DMS 273 (cell line): ENCODE data around the gene CMTM8.
"Not testable (repeated sequence)": the region's sequence is repeated elsewhere in the genome, so short reads cannot be mapped to it uniquely, and the experiment has no call there.

ENCODE experiments used
- DNase-seq: peaks from one replicate; lab custom pipeline; 2025; ENCODE audit not compliant: unreplicated experiment; lab: John Stamatoyannopoulos, UW

Gene CMTM8

DNA sequence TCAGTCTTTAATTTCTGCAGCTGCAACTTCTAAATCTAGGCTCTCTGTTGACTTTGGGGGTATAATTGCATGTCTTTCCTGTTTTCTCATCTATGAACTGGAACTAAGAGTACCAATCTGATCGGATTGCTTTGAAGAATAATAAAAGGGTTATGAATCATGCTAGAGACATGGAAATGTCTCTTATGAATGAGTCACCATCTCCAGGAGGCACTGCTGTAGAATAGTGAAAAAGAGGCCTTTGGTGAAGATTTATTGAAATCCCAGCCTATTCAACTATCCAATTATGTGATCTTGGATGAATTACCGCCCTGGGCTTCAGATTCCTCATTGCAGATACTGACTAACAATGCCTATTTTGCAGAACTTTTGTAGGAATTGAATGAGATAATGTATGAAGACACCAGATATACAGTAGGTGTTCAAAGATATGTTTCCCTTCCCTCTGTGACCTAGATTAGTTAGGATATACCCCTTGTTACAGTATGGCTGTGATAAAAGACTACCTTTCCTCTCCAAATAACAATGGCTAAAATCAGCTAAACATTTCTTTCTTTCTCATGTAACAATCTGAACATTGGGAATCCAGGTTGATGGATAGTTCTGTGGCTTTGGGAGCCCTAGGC is 11.5 kb upstream of the CMTM8 start:
- DNase-seq, result no peak

DNA sequence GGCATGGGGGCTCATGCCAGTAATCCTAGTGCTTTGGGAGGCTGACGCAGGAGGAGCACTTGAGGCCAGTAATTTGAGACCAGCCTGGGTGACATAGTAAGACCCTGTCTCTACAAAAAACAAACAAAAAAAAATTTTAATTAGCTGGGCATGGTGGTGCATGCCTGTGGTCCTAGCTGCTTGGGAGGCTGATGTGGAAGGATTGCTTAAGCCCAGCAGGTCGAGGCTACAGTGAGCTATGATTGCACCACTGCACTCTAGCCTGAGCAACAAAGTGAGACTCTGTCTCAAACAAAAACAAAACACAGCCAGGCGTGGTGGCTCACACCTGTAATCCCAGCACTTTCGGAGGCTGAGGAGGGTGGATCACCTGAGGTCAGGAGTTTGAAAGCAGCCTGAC is 9.7 kb upstream of the CMTM8 start:
- not testable (repeated sequence) for DNase-seq

DNA sequence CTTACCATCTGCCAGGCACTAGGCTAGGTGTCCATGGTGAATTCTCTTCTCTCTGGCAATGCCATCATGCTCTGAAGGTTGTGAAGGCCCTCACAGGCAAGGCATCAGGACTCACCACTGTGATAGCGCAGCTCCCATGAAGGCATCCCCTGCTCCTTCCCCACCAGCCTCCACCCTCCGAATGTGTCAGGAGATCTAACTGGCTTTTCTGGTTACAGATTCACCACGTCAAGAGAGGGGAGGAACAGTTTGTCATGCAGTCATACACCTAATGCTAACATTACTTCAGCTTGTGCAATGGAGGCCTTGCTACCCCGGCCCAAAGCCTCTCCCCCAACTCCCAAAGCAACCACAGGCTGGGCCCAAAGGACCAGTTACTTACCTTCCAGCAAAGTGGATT is 8.9 kb upstream of the CMTM8 start:
- DNase-seq, result no peak

DNA sequence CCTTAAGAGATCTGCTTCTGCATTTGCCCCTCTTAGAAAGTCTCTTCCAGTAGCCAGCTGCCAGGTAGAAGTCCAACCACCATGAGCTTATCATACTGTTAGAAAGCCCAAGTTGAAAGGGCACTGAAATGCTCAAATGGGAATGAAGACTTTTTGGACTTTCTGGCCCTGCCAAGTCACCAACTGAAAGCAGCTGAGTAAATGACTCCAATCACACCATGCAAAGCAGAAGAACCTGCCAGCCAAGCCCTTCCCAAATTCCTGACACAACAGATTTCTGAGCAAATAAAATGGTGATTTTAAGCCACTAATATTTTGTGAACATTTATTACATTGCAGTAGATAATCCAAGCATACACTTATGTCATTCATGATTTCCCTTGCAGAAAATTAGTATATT is 2.1 kb upstream of the CMTM8 start:
- no peak for DNase-seq

DNA sequence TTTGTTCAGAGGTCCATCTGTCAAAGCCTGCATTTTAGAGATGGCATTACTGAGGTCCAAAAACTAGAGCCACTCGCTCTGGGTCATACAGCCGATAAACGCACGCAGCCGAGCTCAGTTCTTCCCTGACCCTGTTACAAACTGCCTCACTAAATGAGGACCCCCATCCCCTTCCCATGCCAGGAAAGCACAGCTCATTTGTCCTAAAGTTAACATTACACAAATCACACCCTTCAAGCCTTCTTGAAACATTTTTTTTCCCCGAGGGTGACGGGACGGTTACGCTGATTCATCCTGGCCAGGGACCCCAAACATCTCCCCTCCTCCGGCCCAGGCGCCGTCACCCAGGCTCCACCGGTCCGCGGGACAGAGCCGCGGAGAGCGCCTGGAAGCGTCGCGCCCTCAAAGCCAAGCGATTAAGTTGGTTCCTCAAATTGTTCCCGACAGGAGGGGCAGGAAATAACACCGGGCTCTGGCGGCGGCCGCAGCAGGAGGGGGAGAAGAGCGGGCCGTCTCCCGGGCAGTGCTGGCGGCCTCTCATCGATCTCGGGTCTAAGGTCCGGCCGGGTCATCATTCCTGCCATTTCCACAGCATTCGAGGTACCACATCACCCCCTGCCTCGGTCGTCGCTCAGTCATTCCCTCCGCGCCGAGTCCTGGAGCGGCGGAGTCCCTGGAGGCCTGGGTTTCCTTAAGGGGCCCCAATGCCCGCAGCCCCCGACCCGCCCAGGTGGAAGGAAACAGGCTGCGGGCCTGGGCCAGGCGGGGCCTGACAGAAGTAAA is 619 bp upstream of the CMTM8 start:
- DNase-seq, result peak; percentile 35

DNA sequence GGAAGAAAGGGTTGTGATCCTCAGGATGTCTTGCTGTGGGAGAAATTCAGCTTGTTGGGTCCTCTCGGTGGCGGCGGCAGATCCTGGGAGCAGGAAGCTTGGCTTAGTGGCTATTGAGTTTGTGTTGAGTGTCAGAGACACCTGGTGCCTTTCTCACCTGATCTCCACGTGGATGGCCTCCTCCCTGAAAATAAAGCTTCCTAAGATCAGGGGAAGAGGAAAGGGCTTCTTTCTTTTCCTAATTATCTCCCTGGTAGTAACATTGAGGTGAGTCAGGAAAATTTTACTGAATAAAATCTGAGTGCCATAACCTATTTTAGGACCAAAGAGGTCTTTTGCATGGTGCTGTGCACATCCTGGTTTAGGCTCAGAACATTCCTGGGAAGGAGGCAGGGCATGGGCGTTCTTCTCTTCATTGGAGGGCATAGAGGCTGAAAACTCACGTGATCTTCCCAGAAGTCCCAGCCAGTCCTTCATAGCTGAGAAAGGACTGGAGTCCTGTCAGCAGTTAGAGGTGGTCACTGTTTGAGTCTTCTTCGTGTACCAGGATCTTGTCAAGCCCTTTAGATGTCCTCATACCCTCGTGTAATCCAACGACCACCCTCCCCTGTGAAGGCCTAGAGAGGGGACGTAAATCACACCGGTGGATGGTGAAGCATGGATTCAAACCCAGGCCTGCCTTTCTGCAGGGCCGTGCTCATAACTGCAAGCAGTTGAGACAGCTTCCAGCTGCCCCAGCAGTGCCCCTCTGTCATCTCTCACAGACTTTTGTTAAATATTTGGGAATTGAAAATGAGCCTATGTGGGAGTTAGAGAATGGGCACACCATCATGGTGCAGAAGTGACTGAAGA is 1.1 kb downstream of the CMTM8 start:
- peak; percentile 30 for DNase-seq

DNA sequence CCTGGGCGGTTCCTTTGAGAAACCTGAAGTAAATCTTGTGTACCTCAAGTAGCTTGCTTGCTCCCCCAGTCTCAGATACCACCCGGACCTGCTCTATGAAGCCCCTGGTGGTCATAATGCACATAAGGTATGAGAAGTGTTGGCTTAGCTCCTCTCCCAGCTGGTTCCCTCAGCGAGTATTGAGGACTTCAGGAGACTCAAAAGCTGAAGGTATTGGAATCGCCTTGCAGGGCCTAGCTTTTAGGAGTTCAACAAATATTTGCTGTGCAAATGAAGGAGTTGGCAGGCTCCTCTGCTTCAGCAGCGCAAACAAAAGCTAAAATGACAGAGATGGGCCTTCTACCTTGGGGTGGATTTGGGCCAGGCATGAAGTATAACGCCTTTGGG is 1.7 kb downstream of the CMTM8 start:
- peak; percentile 77 for DNase-seq

DNA sequence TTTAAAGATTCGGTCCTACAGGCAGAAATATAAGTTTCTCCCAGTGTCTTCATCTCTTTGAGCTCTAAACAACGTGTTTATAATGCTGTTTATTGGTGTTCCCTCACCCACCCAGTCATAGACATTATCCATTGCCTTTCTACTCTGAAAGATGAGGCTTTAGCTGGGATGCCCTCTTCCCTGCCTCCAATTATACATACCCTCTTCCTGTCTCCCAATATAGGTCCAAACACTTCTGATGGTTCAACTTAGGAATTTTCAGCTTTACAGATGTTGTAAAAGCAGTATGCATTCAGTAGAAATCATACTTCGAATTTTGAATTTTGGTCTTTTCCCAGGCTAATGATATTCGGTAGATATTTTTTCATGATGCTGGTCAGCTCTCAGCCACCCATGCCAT is 2.6 kb downstream of the CMTM8 start:
- DNase-seq, result no peak

DNA sequence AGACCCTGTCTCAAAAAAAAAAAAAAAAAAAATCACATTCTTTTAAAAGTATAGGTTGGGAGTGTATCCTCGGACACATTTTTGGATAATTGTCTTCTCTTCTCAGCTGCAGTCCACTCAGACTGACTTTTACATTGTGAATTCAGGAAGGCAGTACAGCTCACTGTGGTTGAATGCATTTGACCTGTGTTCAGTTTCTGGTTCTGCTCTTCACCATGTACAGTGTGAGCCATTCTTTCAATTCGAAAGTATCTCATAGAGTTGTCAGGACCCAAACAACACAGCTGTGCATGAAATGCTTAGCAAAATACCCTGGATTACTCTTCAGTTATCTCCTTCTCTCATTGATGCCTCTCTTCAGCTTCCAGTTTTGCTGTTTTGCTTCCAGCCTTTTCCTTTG is 5.0 kb downstream of the CMTM8 start:
- no peak for DNase-seq

DNA sequence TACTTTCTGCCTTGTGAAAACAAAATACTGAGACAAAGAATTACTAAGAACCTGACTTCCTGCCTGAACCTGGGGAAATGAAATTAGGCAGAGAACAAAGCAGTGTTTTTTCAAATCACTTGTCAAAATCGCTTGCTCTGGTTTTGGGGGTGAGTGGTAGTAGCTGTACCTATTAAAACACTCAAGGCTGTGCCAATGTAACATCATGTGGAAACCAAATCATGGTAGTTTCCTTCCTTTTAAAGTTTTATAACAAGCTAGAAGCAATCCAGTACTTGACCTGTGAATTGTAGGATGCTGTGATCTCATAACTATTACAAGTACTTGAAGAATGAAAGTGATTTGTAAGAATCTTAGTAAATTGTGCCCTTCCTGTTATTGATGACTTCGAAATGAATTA is 6.7 kb downstream of the CMTM8 start:
- no peak for DNase-seq

DNA sequence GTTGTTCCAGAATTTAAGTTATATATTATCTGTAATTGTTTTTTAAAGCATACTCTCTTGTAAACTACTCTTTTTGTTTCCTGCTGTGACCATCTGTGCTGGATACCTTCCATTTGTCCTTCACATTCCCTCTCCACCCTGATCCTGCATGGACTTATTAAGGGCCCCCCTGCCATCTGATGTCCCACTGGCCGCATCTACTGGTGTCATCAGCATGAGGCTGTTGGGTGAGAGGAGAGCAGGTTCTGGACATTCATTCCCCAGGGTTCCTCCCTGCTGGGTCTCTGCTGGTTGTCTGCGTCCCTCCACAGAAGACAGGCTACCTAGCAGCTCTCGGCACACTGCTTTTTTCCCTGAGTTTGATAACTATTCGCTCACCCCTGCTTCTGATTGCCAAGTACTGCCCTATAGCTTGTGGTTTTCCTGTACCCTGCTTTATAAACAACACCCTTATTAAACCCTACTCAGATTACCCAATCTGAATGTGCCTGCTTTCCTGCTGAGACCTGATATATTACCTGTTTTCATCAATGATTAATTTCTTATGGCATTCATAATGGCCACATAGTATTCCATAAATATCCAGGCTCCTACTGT is 7.7 kb downstream of the CMTM8 start:
- DNase-seq, result no peak

DNA sequence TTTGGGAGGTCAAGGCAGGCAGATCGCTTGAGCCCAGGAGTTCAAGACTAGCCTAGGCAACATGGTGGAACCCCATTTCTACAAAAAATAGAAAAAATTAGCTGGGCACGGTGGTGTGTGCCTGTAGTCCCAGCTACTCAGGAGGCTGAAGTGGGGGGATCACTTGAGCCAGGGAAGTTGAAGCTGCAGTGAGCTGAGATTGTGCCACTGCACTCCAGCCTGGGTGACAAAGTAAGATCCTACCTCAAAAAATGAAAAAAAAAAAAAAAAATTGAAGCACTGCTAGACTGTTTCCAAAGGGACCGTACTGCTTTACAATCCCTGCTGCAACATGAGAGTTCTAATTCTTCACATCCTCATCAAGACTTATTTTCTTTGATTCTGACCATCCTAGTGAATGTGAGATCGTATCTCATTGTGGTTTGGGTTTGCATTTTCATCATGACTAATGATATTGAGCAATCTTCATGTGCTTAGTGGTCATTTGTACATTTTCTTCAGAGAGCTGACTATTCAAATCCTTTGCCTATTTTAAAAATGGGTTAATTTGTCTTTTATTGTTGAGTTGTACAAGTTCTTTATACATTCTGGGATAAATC is 10.8 kb downstream of the CMTM8 start:
- DNase-seq, result no peak

DNA sequence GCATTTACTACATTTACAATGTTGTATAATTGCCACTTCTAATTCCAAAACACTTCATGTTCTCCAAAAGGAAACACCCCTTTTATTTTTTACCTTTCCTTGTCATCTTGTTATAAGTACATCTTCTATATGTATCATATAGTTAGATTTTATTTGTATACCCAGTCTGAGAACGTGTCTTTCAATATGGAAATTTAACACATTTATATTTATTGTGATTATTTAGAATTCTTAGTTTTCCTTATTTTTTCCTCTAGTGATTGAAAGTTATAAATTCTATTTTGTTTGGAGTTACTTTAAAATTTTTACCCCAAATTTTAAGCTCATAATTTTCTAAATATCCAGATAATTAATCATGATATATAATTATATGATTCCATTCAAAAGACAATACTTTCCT is 15.8 kb downstream of the CMTM8 start:
- no peak for DNase-seq

DNA sequence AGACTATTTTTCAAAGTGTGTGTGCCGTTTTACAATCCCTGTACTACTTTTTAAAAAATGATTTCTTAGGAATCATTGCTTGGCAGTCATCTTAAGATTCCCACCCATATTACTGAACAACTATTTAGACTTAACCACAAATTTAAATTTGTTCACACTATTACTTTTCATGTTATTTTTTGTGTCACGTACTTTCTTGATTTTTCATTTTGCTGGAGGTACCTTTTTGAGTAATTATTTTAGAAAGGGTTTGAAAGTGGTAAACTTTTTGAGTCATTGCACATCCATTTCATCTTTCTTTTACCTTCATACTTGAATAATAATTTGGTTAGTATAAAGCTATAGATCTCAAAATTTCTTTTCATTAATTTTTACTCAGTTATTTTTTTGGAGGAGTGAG is 16.9 kb downstream of the CMTM8 start:
- no peak for DNase-seq

DNA sequence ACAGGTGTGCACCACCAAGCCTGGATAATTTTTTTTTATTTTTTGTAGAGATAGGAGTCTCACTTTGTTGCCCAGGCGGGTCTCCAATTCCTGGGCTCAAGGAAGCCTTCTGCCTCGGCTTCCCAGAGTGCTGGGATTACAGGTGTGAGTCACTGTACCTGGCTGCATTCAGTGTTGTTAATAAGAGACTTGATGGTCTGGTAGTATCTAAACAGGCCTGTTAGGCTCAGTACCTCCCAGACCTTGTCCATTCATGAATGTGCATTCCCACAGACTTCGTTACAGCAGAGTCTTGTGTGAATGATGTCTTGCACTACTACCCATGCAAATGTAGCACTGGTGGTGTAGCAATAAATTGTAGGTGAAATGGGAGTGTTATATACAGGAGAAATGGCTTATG is 17.7 kb downstream of the CMTM8 start:
- DNase-seq, result no peak

DNA sequence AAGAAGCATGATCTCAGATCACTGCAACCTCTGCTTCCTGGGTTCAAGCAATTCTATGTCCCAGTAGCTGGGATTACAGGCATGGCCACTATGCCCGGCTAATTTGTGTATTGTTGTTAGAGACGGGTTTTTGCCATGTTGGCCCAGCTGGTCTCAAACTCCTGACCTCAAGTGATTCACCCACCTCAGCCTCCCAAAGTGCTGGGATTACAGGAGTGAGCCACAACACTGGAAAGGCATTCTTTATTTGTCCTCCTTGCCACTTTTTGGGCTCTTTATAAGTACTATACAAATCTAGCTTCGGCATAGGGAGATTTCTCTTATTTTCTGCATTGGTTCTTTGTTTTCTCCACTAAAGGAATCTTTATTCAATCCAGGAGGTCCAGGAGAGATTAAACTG is 18.6 kb downstream of the CMTM8 start:
- DNase-seq, result no peak

DNA sequence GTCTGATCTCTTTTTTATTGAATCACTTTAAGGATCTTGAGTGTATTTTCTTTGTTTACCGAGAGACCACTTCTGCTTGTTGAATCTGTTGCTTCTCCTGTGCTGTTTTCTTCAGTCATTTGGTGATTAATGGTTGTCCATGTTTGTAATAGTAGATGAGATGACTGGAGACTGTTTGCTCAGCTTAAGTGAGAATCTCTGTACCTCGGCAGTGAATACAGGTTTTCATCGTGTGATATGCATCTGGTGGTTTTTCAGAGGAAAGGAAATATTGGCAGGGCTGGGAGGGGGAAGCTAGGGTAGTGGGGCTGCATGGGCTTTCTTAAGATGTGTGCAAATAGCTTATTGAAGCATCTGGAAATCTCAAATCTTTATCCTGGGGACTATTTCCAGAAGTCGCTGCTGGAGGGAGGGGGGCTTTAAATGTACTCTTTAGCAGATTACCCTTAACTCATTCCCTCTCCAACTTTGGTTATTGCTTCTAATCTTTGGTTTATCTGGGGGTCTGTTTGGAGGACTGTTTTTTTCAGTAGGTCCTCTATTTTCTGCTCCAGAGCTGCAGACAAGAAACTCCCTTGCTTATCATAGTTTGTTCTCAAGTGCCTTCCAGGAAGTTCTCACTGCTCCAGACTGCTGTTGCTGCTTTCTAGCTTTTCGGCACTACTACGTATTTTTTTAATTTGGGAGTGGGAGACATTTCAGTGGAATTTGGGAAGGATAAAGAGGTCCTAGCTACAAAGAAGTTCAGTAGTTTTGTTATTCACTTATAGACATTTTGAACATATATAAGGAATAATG is 19.4 kb downstream of the CMTM8 start:
- DNase-seq, result no peak

DNA sequence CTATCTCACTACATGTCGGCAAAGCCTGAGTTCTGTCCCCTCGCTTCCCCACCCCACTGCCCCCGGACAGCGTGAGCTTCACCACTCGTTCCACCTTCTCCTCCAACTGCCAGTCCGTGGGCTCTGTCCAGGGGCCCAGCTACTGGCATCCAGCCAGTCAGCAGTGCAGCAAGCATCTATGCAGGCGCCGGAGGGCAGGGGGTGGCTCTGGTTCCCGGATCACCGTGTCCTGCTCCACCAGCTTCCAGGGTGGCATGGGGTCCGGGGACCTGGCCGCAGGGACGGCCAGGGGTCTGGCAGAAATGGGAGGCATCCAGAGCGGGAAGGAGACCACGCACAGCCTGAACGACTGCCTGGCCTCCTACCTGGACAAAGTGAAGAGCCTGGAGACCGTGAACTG is 20.4 kb downstream of the CMTM8 start:
- DNase-seq, result no peak

DNA sequence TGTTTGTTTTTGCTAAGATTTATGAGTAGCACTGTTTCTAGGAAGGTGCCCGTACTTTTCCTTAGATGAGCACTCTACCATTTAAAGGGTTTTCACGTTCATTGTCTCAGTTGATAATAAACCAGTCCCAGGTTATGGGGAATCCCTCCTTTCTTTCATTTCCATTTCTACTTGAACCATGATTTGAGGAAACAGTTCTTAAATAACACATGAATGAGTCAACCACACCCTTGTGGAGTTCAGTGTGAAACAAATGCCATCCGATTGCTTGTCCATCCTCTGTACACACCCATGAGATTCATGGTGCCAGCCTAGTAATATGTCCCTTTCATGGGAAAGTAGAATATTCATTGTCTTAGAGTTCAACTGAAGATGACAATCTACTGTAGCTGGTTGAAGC is 23.1 kb downstream of the CMTM8 start:
- no peak for DNase-seq

DNA sequence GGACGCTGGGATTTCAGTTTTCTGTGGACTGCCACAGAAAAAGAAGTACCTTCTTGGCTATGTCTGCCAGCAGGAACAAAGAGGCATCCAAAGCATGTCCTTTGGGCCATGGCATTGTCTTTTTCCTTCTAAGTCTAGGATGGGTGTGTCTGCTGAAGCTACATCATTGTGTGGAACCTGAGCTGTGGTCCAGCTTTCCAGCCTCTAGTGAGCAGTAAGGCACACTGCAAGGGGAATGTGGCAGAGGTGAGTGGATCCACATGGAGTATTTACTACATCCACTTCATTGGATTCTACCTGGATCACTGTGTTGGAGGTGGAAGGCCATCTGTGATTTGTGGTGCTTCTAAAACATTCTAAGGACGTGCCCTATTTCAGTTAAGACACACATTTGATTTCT is 23.7 kb downstream of the CMTM8 start:
- DNase-seq, result no peak
